HG03460 (cell line): Measurements from ENCODE around the gene HPN.
A peak's percentile ranks its signal among the peaks of the same experiment; 100 is the strongest.
"Not testable (repeated sequence)": the region's sequence is repeated elsewhere in the genome, so short reads cannot be mapped to it uniquely, and the experiment has no call there.

ENCODE experiments used
- ATAC-seq: cut with Tn5 transposase; IDR thresholded peaks from one replicate; pipeline ENCODE4 v1.9.1; 2021; ENCODE audit not compliant: unreplicated experiment

The HPN gene

DNA sequence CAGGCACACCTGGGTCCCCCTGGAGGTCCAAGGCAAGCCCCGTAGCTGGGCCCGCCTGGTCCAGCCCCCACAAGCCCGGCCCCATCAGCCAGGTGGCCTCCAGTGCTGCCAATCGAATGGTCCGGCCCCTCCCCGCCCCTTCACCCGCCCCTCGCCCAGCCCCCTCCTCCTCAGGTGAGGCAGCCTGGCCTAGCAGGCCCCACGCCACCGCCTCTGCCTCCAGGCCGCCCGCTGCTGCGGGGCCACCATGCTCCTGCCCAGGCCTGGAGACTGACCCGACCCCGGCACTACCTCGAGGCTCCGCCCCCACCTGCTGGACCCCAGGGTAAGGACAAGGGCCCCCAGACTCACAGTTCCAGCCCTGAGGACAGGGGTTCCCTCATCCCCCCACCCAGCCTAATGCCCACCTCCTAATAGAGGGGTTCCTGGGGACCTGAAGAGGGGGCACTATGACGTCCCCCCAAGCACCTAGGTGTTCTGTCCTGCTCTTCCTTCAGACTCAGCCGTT lies at the start of gene HPN:
TSS of gene HPN (plus strand) at position 174 of the 508 bp plus-strand sequence. CDS start 786 bp downstream, outside the sequence.
- no peak for ATAC-seq

DNA sequence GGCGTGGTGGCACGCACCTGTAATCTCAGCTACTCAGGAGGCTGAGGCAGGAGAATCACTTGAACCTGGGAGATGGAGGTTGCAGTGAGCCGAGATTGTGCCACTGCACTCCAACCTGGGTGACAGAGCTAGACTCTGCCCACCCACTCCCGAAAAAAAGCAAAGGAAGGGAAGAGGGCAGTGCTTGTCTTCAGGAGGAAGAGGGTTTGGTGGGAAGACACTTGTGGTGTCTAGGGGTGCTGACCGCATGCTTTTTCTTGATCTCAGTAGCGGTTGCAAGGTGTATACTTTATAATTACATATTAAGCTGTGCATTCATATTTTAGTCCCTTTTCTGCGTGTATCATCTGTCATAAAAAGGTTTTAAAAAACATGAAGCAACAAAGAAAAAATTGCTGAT lies 48.9 kb upstream of the HPN start:
- not testable (repeated sequence) for ATAC-seq

DNA sequence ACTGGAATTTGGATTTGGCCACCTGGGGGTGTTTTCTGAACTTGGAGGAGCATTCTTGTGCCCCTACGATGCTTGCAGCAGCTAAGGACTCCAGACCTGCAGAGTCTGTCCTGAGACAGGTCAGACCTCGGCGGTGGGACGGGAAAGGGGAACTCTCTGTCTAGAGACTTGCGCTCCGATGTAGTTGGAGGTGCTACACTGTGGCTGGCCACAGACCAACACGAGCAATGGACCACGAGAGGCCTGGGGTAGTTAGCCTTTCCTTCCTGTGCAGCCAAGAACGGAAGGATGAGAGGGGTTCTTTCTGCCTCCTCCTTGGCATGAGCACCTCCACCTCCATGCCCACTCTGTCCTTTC lies 47.3 kb upstream of the HPN start:
- no peak for ATAC-seq

DNA sequence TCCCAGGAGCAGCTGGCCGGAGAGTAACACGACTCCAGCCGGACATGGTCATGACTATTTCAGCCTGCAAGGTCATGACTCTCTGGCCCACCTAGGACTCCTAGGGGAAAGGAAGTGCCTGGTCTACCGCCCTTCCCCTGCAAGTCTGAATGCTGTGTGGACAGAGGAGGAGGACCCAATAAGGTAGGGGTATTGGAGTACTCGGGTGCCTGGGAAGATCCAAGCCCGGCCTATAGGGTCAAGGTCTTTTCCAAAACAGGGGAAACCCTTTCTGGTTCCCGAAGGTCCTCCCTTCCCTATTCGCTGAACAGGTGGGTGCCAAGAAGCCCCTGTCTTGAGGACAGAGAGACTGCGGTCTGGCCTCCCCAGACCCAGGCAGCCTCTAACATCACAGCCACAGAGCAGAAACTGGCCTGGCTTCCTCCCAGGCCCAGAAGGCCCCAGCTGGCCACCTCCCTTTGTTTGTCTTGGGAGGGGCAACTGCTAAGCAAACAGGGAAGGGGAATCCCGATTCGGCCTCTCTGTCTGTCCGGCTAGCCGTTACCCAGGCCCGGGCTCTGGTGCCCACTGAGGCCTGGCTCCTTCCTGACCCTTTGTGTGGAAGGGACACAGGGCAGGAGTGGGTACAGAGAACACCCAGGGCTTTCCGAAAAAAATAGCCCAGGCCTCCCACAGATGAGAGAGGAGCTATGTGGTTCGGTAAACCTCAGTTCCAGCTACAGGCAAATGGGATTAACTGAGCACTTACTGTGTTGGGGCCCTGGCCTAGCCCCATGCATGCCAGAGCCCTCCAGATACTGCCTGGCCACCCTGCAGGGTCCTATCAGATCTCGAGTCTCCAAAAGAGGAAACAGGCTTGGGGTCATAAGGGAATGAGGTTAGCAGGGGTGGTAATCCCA lies 46.6 kb upstream of the HPN start:
- ATAC-seq: no peak

DNA sequence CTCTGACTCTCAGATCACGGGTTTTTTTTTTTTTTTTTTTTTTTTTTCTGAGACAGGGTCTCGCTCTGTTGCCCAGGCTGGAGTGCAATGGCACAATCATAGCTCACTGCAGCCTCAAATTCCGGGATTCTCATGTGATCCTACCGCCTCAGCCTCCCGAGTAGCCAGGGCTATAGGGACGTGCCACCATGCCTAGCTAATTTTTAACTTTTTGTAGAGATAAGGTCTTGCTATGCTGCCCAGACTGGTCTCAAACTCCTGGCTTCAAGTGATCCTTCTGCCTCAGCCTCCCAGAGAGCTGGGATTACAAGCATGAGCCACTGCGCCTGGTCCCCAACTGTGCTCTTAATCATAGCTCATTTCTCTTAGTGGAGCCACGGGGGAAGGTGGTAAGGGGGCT lies 46.0 kb upstream of the HPN start:
- no peak for ATAC-seq

DNA sequence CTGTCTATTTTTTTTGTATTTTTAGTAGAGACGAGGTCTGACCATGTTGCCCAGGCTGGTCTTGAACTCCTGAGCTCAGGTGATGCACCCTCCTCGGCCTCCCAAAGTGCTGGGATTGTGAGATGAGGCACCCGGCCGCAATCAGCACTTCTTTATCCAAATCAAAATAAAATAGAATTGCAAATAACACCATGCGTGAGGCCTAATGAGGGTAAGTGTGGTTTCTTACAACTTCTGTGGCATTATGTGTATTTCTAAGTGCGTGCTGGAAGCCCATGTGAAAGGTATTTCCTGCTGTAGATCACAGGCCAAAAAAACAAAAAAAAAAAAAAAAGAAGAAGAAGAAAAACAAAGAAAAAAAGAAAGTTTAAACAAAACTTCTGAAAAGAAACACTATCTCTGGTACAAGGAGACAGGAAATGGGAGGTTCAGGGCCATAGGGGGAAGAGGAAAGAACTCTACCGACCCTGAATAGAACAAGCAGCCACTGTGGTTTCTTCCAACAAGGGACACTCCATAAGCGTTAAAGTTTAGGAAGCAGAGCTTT lies 44.4 kb upstream of the HPN start:
- ATAC-seq: no peak

DNA sequence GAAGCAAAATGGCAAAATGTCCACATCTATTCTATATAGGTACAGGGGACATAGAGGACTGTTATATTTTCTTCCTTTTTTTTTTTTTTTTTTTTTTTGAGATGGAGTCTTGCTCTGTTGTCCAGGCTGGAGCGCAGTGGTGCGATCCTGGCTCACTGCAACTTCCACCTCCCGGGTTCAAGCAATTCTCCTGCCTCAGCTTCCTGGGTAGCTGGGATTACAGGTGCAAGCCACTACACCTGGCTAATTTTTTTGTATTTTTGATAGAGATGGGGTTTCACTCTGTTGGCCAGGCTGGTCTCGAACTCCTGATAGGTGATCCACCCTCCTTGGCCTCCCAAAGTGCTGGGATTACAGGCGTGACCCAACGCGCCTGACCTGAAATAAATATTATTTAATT lies 43.3 kb upstream of the HPN start:
- ATAC-seq: not testable (repeated sequence)

DNA sequence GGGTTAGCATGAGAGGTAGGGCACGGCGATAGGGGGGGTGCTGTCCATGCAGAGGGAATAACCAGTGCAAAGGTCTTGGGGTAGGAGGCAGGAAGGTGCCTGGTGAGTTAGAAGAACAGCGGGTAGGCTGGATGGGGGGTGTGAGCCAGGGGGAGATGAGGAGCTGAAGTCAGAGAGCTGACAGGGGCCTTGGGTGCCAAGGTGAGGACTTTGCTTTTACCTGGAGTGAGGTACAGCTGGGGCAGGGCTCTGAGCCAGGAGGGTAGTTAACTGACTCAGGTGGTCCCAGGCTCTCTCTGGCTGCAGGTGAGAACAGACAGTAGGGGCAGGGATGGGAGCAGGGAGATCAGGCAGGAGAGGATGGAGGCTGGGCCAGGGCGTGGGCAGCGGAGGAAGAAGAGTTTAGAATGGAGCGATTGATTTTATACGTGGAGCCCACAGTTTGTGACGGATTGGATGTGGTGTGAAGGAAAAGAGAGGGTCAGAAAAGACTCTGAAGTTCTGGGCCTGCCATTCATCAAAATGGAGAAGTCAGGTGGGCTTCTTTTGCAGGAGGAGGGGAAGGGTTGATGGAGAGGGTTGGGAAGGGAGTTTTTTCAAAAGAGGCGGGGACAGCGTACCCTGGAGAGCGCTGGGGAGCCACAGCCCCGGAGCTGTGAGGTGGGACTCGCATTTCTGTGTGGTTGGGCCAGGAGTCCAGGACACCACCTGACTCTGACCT lies 42.6 kb upstream of the HPN start:
- ATAC-seq: no peak

DNA sequence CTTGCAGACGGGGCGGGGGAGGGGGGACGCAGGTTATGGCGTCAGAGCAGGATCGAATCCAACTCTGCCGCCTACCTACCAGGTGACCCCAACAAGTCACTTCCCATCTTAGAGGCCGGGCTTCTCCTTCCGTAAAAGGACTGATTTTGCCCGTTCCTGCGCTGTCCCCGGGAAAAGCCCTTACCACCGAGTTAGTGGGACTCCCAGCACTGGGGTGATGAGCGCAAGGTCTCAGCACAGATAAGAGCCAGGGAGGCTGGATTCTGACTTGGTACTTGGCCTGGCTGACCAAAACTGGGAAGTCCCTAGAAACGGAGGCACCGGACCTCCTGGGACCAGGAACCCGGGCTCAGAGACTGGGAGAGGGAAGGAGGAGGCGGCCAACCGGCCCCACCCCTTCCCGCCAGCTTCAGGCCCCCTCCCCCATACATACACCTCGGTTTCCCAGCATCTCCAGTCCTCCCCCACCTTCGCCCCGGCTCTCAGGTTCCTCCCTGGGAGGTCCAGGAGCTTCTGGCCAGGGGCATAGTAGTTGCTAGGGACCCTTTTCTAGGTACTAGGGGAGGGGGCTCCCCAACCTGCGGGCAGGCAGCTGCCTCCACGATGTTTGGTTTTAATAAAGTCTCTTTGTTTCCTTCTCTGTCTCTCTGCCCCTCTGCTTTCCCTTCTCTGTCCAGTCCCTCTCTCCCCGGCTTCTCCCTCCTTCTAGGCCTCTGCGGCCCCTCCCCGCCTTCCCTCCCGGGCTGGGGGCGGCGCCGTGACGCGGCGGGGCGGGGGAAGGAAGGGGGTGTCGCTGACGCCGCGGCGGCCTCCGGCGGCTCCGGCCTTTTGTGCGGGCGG lies 41.8 kb upstream of the HPN start, which contains the start of gene GRAMD1A:
TSS of gene GRAMD1A (plus strand) at position 826 of the 840 bp plus-strand sequence. CDS start 156 bp downstream, outside the sequence.
- ATAC-seq: peak; percentile 52

DNA sequence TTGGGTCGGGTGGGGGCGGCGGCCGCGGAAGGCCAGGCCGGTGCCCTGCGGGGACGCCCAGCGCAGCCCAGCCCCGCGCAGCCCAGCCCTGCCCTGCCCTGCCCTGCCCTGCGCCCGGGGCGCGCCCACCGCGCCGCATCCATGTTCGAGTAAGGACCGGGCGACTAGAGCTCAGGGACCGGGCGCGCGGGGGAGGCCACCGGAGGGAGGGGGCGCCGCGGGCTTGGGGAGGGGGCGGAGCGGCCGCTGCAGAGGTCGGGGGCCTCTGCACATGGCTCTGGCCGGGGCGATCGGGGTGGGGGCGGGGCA lies 41.2 kb upstream of the HPN start:
- peak; percentile 1 for ATAC-seq

DNA sequence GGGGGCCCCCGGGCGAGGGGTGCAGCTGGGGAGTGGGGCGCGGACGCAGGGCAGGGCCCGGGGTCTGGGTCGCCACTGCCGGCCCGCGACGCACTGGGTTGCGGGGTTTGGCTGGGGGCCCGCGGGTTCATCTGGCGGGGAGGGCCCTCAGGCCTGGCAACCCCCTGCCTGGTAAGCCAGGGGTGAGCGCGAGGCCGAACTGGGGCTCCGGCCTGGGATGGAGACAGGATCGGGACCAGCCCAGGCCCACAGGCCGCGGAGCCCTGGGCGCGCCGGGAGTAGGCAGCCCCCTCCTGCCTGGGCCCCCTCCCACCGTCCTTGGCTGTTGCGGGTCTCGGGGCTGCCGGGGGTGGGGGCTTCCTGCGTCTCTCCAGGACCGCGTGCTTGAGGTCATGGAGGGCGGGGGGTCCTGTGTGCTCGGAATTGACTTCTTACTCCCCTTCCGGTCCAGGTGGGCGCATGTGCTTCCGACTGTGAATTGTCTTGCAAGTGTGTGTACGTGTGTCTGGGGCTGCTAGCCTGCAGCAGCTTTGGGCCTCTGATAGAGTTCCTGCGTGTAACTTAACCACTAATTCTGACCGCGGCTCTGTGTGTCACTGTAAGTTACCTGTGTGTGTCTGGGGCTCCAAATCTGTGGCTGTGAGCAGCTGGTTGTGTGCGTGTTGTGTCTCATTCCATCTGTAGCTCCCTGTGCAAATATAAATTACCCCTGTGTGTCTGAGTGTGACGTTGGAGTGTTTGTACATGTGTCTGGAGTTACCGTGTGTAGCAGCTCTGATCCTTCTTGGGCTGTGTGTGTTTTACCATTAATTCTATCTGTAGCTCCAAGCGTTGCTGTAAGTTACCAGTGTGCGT lies 40.6 kb upstream of the HPN start:
- peak; percentile 11 for ATAC-seq

DNA sequence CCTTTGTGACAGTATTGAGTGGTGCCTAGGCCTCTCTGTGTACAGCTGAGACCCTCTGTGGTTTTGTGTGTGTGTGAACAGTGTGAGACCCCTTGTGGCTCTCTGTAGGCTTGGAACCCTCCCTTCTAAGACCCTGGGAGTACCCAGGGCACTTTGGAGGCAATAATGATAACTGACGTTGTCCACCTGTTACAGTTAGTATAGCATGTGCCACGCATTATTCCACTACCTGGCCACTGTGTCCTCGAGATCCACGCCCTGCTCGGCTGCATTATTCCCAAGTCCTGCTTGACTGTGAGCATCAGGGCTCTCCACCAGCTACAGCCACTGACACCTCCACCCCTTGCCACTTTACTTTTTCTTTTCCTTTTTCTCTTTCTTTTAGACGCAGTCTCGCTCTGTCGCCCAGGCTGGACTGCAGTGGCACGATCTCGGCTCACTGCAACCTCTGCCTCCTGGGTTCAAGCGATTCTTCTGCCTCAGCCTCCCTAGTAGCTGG lies 39.4 kb upstream of the HPN start:
- no peak for ATAC-seq

DNA sequence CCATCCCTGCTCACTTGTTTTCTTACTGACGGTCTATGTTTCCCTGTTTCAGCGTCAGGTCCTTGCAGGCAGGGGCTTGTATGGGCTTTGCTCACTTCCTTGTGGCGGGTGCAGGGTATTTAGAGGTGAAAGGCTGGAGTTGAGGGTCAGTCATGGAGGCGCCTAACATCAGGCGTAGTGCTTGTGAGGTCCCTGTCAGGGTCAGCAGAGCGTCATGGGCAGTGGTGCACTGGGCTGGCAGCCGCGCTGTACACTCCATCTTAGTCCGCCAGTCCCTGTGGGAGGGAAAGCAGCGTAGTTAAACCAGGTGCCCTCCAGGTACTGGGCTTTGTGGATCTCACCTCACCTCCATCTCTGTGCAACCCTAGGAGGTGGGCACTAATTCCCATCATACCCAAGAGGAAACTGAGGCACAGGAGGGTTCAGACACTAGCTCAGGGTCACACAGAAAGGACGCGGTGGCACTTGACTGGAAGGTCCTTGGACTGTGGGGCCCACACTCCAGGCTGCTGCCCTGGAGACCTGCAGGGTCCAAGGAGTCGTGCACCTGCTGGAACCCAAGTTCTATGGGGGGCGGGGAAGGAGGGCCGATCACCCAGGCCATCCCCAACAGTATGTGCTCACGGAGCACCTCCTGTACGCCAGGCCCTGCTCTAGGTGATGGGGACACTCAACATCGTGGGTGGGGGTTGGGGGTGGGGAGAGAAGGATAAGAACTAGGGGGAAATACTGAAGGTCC lies 36.8 kb upstream of the HPN start:
- no peak for ATAC-seq

DNA sequence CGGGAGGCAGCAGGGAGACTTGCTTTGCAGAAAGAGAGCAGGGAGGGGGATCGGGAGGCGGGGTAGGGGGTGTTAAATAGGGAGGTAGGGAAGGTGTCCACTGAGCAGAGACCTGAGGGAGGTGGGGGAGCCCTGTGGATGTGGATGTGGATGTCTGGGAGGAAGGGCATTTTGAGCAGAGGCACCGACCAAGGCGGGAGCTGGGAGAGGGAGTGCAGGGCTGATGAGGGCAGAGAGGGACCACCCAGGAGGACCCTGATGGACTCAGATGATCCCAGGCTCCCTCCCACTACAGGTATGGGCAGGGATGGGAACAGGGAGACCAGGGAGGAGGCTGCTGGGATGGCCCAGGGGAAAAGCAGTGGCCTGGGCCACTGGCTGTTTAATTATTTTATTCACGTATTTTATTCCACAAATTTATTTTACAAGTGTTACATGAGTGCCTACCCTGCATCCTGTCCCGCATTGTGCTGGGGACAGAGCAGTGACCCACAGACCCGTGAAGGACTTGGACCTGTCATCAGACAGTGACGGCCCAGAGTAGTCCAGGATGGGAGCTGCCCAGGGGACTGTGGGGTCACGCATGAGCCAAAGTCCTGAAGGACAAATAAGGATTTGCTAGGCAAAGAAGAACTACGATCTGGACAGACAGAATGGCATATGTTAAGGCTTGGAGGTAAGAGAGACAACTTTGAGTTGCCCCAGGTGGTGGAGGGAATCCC lies 36.1 kb upstream of the HPN start:
- ATAC-seq: no peak

DNA sequence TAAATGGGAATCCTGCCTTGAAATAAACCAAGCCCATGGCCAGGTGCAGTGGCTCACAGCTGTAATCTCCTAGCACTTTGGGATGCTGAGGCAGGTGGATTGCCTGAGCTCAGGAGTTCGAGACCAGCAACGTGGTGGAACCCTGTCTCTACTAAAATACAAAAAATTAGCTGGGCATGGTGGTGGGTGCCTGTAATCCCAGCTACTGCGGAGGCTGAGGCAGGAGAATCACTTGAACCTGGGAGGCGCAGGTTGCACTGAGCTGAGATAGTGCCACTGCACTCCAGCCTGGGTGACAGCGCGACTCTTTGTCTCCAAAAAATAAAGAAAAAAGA lies 35.5 kb upstream of the HPN start:
- not testable (repeated sequence) for ATAC-seq

DNA sequence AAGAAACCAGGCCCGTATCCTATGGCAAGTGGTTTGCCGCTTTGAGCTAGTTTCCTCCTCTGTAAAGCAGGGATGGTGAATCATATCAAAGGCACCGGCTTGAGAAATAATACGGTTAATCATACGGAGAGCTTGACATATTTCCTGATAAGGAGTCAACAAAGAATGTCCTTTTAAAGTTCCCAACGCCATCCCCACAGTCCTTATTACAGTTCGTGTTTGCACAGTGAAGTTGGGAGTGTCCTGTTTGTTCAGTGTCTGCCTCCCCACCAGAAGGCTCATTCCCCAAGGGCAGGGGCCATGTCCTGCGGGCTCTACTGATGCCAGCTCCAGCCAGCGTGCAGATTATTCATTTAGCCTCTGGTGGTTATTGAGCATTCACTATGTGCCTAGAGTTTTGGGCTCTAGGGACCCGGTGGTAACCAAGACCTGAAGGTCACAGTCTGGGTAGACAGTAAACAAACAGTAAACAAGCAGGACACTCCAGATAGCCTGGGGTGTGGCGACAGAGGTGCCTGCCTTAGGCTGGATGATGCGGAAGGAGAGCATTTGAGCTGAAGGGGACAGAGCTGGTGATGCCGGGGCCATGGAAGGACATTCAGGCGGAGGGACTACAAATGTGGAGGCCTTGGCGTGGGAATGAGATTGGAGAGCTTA lies 35.1 kb upstream of the HPN start:
- no peak for ATAC-seq

DNA sequence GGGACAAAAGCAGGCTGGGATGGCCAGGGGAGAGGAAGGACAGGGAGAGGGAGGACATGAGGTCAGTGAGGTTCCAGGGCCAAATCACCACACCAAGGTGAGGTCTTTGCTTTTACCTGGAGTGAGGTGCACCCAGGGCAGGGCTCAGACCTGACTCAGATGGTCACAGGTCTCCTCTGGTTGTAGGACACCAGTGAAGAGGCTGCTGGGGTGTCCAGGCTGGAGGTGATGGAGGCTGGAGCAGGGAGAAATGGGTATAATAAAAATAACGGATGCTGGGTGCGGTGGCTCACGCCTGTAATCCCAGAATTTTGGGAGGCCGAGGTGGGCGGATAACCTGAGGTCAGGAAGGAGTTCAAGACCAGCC lies 34.5 kb upstream of the HPN start:
- ATAC-seq: no peak

DNA sequence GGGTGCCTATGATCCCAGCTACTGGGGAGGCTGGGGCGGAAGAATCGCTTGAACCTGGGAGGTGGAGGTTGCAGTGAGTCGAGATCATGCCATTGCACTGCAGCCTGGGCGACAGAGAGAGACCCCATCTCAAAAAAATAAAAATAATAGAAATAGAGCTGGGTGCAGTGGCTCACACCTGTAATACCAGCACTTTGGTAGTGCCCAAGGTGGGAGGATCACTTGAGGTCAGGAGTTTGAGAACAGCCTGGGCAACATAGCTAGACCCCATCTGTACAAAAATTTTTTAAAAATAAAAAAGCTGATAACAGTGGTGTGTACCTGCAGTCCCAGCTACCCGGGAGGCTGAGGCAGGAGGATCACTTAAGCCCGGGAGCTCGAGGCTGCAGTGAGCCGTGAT lies 34.1 kb upstream of the HPN start:
- not testable (repeated sequence) for ATAC-seq
